IMR-90 (cell line): ENCODE measurements around the gene NETO2.

Source experiments
- BHLHE40 ChIP-seq: fragments of 150-350 bp; IDR thresholded peaks from 2 replicates; pipeline ENCODE4 v1.6.1; 2016; ENCODE audit warnings: mild to moderate bottlenecking, low read depth, low read length
- CEBPB ChIP-seq: IDR thresholded peaks from 2 replicates; pipeline ENCODE4 v1.6.1; 2012; ENCODE audit warnings: low read depth, low read length, improper control_type of control experiment
- FOS ChIP-seq: fragments of 150-350 bp; IDR thresholded peaks from 2 replicates; pipeline ENCODE4 v1.6.1; 2016; ENCODE audit warnings: low read depth, low read length
- MAFK ChIP-seq: IDR thresholded peaks from 2 replicates; pipeline ENCODE4 v1.6.1; 2012; ENCODE audit warnings: low read depth, low read length, improper control_type of control experiment
- MAZ ChIP-seq: IDR thresholded peaks from 2 replicates; pipeline ENCODE4 v1.6.1; 2012; ENCODE audit warnings: low read depth, mild to moderate bottlenecking, low read length, improper control_type of control experiment, moderate library complexity, borderline replicate concordance
- MXI1 ChIP-seq: IDR thresholded peaks from 2 replicates; pipeline ENCODE4 v1.6.1; 2012; ENCODE audit warnings: low read depth, mild to moderate bottlenecking, low read length, moderate library complexity, borderline replicate concordance
- POLR2A ChIP-seq: IDR thresholded peaks from 2 replicates; pipeline ENCODE4 v1.6.1; 2012; ENCODE audit warnings: mild to moderate bottlenecking, low read depth, low read length
- RCOR1 ChIP-seq: IDR thresholded peaks from 2 replicates; pipeline ENCODE4 v1.6.1; 2012; ENCODE audit warnings: mild to moderate bottlenecking, low read length, improper control_type of control experiment; ENCODE audit not compliant: insufficient replicate concordance
- RFX5 ChIP-seq: IDR thresholded peaks from 2 replicates; pipeline ENCODE4 v1.8.0; 2012; ENCODE audit warnings: low read depth, mild to moderate bottlenecking, low read length, moderate library complexity
- SMC3 ChIP-seq: fragments of 150-350 bp; IDR thresholded peaks from 2 replicates; pipeline ENCODE4 v1.6.1; 2016; ENCODE audit warnings: low read depth, mild to moderate bottlenecking, antibody characterized with exemption, low read length, moderate library complexity
- USF2 ChIP-seq: fragments of 150-350 bp; IDR thresholded peaks from 2 replicates; pipeline ENCODE4 v1.6.1; 2017; ENCODE audit warnings: mild to moderate bottlenecking, antibody characterized with exemption, low read length, low read depth
- TF ChIP-seq, protein P1 (sequence below): conservative IDR thresholded peaks from 2 replicates; pipeline ENCODE4 v1.5.1; 2012; ENCODE audit warnings: mild to moderate bottlenecking, low read depth, low read length, improper control_type of control experiment
- TF ChIP-seq, protein P2 (sequence below): fragments of 150-350 bp; IDR thresholded peaks from 2 replicates; pipeline ENCODE4 v1.6.1; 2016; ENCODE audit warnings: low read depth, mild to moderate bottlenecking, low read length, moderate library complexity, borderline replicate concordance

DNA sequence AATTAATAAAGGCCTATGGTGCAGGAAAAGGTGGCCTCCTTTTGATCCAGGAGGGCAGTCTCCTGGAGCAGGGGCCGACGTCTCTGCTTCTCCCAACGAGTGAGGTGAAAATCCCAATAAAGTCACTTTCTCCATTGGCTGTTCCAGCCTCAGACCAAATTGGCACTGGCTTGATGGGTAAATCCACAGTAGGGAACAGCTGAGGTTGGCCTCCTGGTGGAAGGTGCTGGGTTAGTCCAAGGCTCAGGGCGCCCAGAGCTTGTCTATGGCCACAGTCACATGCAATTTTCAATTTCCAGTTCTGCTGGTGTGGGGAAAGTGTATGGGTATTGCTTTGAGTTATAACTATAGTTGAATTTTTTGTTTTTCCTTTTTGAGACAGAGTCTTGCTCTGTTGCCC, 79.0 kb downstream of the NETO2 start:
- TF ChIP-seq, protein P1, sequence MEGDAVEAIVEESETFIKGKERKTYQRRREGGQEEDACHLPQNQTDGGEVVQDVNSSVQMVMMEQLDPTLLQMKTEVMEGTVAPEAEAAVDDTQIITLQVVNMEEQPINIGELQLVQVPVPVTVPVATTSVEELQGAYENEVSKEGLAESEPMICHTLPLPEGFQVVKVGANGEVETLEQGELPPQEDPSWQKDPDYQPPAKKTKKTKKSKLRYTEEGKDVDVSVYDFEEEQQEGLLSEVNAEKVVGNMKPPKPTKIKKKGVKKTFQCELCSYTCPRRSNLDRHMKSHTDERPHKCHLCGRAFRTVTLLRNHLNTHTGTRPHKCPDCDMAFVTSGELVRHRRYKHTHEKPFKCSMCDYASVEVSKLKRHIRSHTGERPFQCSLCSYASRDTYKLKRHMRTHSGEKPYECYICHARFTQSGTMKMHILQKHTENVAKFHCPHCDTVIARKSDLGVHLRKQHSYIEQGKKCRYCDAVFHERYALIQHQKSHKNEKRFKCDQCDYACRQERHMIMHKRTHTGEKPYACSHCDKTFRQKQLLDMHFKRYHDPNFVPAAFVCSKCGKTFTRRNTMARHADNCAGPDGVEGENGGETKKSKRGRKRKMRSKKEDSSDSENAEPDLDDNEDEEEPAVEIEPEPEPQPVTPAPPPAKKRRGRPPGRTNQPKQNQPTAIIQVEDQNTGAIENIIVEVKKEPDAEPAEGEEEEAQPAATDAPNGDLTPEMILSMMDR = no peak
- TF ChIP-seq POLR2A = no peak
- no peak for TF ChIP-seq MAFK
- no peak for TF ChIP-seq MXI1
- TF ChIP-seq SMC3 = no peak
- TF ChIP-seq FOS = no peak
- TF ChIP-seq RCOR1 = no peak
- TF ChIP-seq, protein P2, sequence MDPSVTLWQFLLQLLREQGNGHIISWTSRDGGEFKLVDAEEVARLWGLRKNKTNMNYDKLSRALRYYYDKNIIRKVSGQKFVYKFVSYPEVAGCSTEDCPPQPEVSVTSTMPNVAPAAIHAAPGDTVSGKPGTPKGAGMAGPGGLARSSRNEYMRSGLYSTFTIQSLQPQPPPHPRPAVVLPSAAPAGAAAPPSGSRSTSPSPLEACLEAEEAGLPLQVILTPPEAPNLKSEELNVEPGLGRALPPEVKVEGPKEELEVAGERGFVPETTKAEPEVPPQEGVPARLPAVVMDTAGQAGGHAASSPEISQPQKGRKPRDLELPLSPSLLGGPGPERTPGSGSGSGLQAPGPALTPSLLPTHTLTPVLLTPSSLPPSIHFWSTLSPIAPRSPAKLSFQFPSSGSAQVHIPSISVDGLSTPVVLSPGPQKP = no peak
- TF ChIP-seq RFX5 = no peak
- no peak for TF ChIP-seq CEBPB
- TF ChIP-seq MAZ = no peak
- no peak for TF ChIP-seq BHLHE40
- no peak for TF ChIP-seq USF2
